ENCODE data around the gene CORO2A. TPM values are rescaled to one million over a fixed set of nuclear protein-coding genes. Genes with fewer than 3 reads are reported as not detected.

CORO2A gene
- total and polyA plus RNA-seq, 8 donors: 2.8 to 26.7 (median 10.7) TPM

DNA sequence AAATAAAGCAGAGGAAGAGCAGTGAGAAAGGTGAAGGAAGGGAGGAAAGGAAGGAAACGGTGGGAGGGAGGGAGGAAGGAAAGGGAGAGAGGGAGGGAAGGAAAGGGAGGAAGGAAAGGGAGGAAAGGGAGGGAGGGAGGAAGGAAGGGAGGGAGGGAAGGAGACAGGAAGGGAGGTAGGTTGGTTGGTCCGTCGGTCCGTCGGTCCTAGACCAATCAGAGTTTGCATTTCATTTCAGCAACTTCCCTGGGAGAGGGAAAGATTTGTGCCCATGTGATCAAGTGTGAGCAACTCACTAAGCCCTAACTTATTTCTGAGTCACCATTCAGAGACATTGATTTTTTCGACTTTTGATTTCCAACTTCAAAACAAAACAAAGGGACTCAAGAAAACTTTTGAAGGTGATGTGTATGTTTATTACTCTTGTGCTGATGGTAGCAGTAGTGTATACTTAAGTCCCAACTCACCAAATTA, 117.1 kb downstream of the CORO2A start:
- intact Hi-C loops (cut with DNase I; ENCODE audit: low total_unique reads): no loop called here
- Histone ChIP-seq H3K36me3 (peaks cover 24 to 44% (median 39%) of the 10 kb centered on the region in 4 donors), H3K9me3 (no peaks in the 10 kb centered on the region), H3K27me3 (no peaks in the 10 kb centered on the region), H3K4me1 (peaks cover 37 to 54% (median 43%) of the 10 kb centered on the region in 4 donors), H3K4me3 (no peak overlapping the region), H3K27ac (peak overlapping the region; percentile 14 to 92 (median 86))
- TF ChIP-seq, protein P1, sequence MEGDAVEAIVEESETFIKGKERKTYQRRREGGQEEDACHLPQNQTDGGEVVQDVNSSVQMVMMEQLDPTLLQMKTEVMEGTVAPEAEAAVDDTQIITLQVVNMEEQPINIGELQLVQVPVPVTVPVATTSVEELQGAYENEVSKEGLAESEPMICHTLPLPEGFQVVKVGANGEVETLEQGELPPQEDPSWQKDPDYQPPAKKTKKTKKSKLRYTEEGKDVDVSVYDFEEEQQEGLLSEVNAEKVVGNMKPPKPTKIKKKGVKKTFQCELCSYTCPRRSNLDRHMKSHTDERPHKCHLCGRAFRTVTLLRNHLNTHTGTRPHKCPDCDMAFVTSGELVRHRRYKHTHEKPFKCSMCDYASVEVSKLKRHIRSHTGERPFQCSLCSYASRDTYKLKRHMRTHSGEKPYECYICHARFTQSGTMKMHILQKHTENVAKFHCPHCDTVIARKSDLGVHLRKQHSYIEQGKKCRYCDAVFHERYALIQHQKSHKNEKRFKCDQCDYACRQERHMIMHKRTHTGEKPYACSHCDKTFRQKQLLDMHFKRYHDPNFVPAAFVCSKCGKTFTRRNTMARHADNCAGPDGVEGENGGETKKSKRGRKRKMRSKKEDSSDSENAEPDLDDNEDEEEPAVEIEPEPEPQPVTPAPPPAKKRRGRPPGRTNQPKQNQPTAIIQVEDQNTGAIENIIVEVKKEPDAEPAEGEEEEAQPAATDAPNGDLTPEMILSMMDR (IDR thresholded peaks at IDR 0.05): no peak
- TF ChIP-seq POLR2AphosphoS5 (IDR thresholded peaks at IDR 0.05): peak in 1 of 3 donors; percentile 52
- 8 to 31% (median 21%) methylated on average over 6 of the region's 6 CpGs for WGBS, 5 donors
- DNase-seq: peak; percentile 44 to 57

GRCh38 chr9:98074115-98074990, 118.1 kb downstream of the CORO2A start:
- DNase-seq: peak; percentile 81 to 85
- Histone ChIP-seq H3K27me3 (no peaks in the 10 kb centered on the region), H3K36me3 (peaks cover 17 to 42% (median 34%) of the 10 kb centered on the region in 4 donors), H3K27ac (peak overlapping the region; percentile 82 to 94 (median 90)), H3K4me1 (peaks cover 37 to 55% (median 43%) of the 10 kb centered on the region in 4 donors), H3K4me3 (no peak overlapping the region), H3K9me3 (no peaks in the 10 kb centered on the region)
- intact Hi-C loops (cut with DNase I; ENCODE audit: low total_unique reads): no loop called here
- WGBS, 5 donors: 13 to 28% (median 18%) methylated on average over 8 to 13 of the region's 13 CpGs
- TF ChIP-seq EP300 (IDR thresholded peaks at IDR 0.05) (no peak), POLR2A (IDR thresholded peaks at IDR 0.05) (no peak), POLR2AphosphoS5 (IDR thresholded peaks at IDR 0.05) (peak in 1 of 3 donors; percentile 29)
- TF ChIP-seq, protein P1 (IDR thresholded peaks at IDR 0.05): peak in 5 of 7 experiments; percentile 72 to 97 (median 93)

GRCh38 chr9:98071737-98072136, 120.7 kb downstream of the CORO2A start:
- Histone ChIP-seq H3K9me3 (no peaks in the 10 kb centered on the region), H3K36me3 (peaks cover 0 to 39% (median 28%) of the 10 kb centered on the region in 4 donors), H3K27me3 (no peaks in the 10 kb centered on the region), H3K27ac (peak overlapping the region; percentile 82 to 97 (median 90)), H3K4me3 (no peak overlapping the region), H3K4me1 (peaks cover 37 to 61% (median 43%) of the 10 kb centered on the region in 4 donors)
- intact Hi-C loops (cut with DNase I; ENCODE audit: low total_unique reads): no loop called here
- TF ChIP-seq, protein P1 (IDR thresholded peaks at IDR 0.05): no peak
- peak in 1 of 3 donors; percentile 20 for TF ChIP-seq POLR2AphosphoS5 (IDR thresholded peaks at IDR 0.05)
- TF ChIP-seq POLR2A (IDR thresholded peaks at IDR 0.05): no peak
- no peak for TF ChIP-seq EP300 (IDR thresholded peaks at IDR 0.05)
- 25 to 60% (median 43%) methylated on average over 3 to 9 of the region's 9 CpGs for WGBS, 5 donors
- peak in 1 of 2 donors; percentile 56 for DNase-seq

Small RNA genes lying within 50 kb of the gene (small RNA-seq; reads per million reads assigned to genes)
- gene MIR6854 (0 reads per million in 4 donors), gene RF00017 (0 reads per million in 4 donors)

Other genes starting within 250 kb of the CORO2A start
- 100 to 1,000 TPM in 1 of 5 donors, 10 to 100 TPM in 3, 1 to 10 TPM in 1; 8.2 to 149 (median 35.3) TPM for gene ANP32B, start 209.3 kb downstream of the CORO2A start, total RNA-seq
- 100 to 1,000 TPM; 149 to 267 (median 169) TPM for gene ANP32B, start 209.3 kb downstream of the CORO2A start, polyA plus RNA-seq
- 100 to 1,000 TPM in 1 of 5 donors, 10 to 100 TPM in 4; 12.1 to 261 (median 82.1) TPM for gene NANS, start 135.9 kb downstream of the CORO2A start, total RNA-seq
- 100 to 1,000 TPM in 2 of 3 donors, 10 to 100 TPM in 1; 95.3 to 143 (median 104) TPM for gene NANS, start 135.9 kb downstream of the CORO2A start, polyA plus RNA-seq
- gene TRIM14, start 73.4 kb downstream of the CORO2A start, total RNA-seq: 100 to 1,000 TPM in 1 of 5 donors, 10 to 100 TPM in 3, 1 to 10 TPM in 1; 7.7 to 249 (median 17.4) TPM
- gene TRIM14, start 73.4 kb downstream of the CORO2A start, polyA plus RNA-seq: 1 to 10 TPM; 4.7 to 6.1 (median 6.0) TPM
- 10 to 100 TPM in 3 of 5 donors, 1 to 10 TPM in 2; 2.9 to 36.4 (median 24.0) TPM for gene TBC1D2, start 63.0 kb upstream of the CORO2A start, total RNA-seq
- gene TBC1D2, start 63.0 kb upstream of the CORO2A start, polyA plus RNA-seq: 10 to 100 TPM in 1 of 3 donors, 1 to 10 TPM in 2; 6.4 to 28.5 (median 7.8) TPM